Sigmoid colon (tissue), 7 donors: Measurements from ENCODE around the gene MAP2. TPM values are rescaled to one million over a fixed set of nuclear protein-coding genes. Genes with fewer than 3 reads are reported as not detected.

Experiments used
- DNase-seq: peaks from one replicate; pipeline ENCODE4 v3.0.0-alpha.2; 2019
- H3K27ac ChIP-seq, 4 donors: fragments of 200-600 bp; sonication (generic); one replicate each; pipeline ENCODE4 v1.5.1; 2016 to 2019; ENCODE audit warnings: mild to moderate bottlenecking in 1 of 4
- H3K27me3 ChIP-seq, 3 donors: fragments of 200-600 bp; sonication (generic); one replicate each; pipeline ENCODE4 v1.5.1; 2019; ENCODE audit warnings: mild to moderate bottlenecking in 1 of 3
- H3K36me3 ChIP-seq, 4 donors: fragments of 200-600 bp; sonication (generic); one replicate each; pipeline ENCODE4 v1.5.1; 2016 to 2019
- H3K4me1 ChIP-seq, 4 donors: fragments of 200-600 bp; sonication (generic); one replicate each; pipeline ENCODE4 v1.5.1; 2017 to 2019
- H3K4me3 ChIP-seq, 4 donors: fragments of 200-600 bp; sonication (generic); one replicate each; pipeline ENCODE4 v1.5.1; 2017 to 2019; ENCODE audit warnings: mild to moderate bottlenecking in 2 of 4, moderate library complexity in 1 of 4
- H3K9me3 ChIP-seq, 4 donors: fragments of 200-600 bp in 3 of 4; sonication (generic) in 3 of 4; one replicate each; pipeline versions ENCODE4 v1.5.1 to v1.6.1; 2013 to 2019
- EP300 ChIP-seq, 4 donors: sonication (generic); formaldehyde crosslinking; IDR thresholded peaks; one replicate each; pipeline ENCODE4 v1.6.1; 2017; ENCODE audit warnings: antibody characterized with exemption in 4 of 4
- POLR2A ChIP-seq, 2 donors: fragments of 450-650 bp; IDR thresholded peaks; one replicate each; pipeline ENCODE4 v1.6.1; 2016; ENCODE audit warnings: antibody characterized with exemption in 2 of 2, mild to moderate bottlenecking in 2 of 2, moderate library complexity in 2 of 2
- POLR2AphosphoS5 ChIP-seq, 4 donors: sonication (generic); formaldehyde crosslinking; IDR thresholded peaks; one replicate each; pipeline ENCODE4 v1.6.1; 2017; ENCODE audit warnings: antibody characterized with exemption in 4 of 4
- WGBS, 2 donors: extraction: QIAGEN DNeasy Blood & Tissue Kit; methylation state at CpG; one replicate each; pipeline ENCODE4 v1.1.7; 2013; 5-methylcytosine and 5-hydroxymethylcytosine counted together
- intact Hi-C: fragments of 100-400 bp; cut with DNase I; formaldehyde crosslinking; loops from one replicate; pipeline ENCODE4 v1.15.1; 2023
- polyA plus RNA-seq, 3 donors: library from polyadenylated mRNA; stranded (reverse); fragments of 200-250 nt; gene quantifications; one replicate each; pipeline ENCODE4 v1.2.3, GENCODE V29; 2013
- total RNA-seq, 4 donors: library from RNA; depleted of rRNA; stranded (reverse); fragments of >200 nt; gene quantifications; one replicate each; pipeline ENCODE4 v1.1.0, GENCODE V29; 2016
- TF ChIP-seq, protein P1 (sequence below), 4 experiments: fragments of 450-650 bp in 3 of 4; fragments of 200-600 bp in 1 of 4; IDR thresholded peaks; one replicate each; pipeline ENCODE4 v1.5.1; 2016 to 2019; ENCODE audit warnings: antibody characterized with exemption in 4 of 4, mild to moderate bottlenecking in 3 of 4, moderate library complexity in 2 of 4
- donor health status: healthy with polysubstance abuse.
- donor health status: Bipolar disorder and iron deficiency.
- donor health status: healthy.

MAP2 gene
- total and polyA plus RNA-seq, 7 donors, result 0.46 to 21.8 (median 8.4) TPM

GRCh38 chr2:209382775-209383174 is 41.1 kb upstream of the MAP2 start:
- TF ChIP-seq POLR2AphosphoS5 (IDR thresholded peaks at IDR 0.05), result no peak
- no peak for TF ChIP-seq POLR2A (IDR thresholded peaks at IDR 0.05)
- TF ChIP-seq, protein P1, sequence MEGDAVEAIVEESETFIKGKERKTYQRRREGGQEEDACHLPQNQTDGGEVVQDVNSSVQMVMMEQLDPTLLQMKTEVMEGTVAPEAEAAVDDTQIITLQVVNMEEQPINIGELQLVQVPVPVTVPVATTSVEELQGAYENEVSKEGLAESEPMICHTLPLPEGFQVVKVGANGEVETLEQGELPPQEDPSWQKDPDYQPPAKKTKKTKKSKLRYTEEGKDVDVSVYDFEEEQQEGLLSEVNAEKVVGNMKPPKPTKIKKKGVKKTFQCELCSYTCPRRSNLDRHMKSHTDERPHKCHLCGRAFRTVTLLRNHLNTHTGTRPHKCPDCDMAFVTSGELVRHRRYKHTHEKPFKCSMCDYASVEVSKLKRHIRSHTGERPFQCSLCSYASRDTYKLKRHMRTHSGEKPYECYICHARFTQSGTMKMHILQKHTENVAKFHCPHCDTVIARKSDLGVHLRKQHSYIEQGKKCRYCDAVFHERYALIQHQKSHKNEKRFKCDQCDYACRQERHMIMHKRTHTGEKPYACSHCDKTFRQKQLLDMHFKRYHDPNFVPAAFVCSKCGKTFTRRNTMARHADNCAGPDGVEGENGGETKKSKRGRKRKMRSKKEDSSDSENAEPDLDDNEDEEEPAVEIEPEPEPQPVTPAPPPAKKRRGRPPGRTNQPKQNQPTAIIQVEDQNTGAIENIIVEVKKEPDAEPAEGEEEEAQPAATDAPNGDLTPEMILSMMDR (IDR thresholded peaks at IDR 0.05), result no peak
- no peak for TF ChIP-seq EP300 (IDR thresholded peaks at IDR 0.05)
- peaks cover 0 to 3% (median 0%) of the 10 kb centered on the region in 4 donors for H3K9me3 ChIP-seq
- no peak for DNase-seq
- H3K27ac ChIP-seq, result no peak overlapping the region
- no peak overlapping the region for H3K4me3 ChIP-seq
- intact Hi-C loops, result no loop called here
- H3K4me1 ChIP-seq, result no peaks in the 10 kb centered on the region
- no peaks in the 10 kb centered on the region for H3K36me3 ChIP-seq
- H3K27me3 ChIP-seq, result no peaks in the 10 kb centered on the region

DNA sequence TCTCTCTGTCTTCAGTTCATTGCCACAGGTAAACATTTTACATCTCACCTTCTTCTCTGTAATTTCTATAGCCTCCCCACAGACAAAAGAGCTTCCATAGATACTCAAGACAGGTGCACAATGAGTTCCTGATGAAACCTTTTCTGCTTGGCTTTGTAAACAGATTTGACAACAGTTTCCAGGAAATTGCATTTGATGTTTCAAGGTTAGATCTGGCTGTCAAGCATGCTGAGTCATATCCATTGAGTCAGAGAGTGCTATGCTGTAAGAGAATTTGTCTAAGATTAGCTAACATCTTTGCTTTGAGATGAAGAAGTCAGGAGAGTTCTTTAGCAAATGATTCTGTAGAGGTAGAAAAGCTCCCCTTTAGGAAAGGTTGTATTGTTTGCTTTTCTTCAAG is 40.6 kb upstream of the MAP2 start:
- intact Hi-C loops, result no loop called here
- no peak overlapping the region for H3K4me3 ChIP-seq
- peaks cover 0 to 2% (median 0%) of the 10 kb centered on the region in 4 donors for H3K9me3 ChIP-seq
- TF ChIP-seq POLR2A (IDR thresholded peaks at IDR 0.05), result no peak
- no peaks in the 10 kb centered on the region for H3K4me1 ChIP-seq
- H3K27me3 ChIP-seq, result no peaks in the 10 kb centered on the region
- H3K27ac ChIP-seq, result no peak overlapping the region
- H3K36me3 ChIP-seq, result no peaks in the 10 kb centered on the region
- DNase-seq, result no peak

- 96 to 97% methylated on average over 34 of the region's 34 CpGs for WGBS, 2 donors
- Histone ChIP-seq H3K36me3 (no peaks in the 10 kb centered on the region), H3K27ac (no peak overlapping the region), H3K4me3 (no peak overlapping the region), H3K27me3 (no peaks in the 10 kb centered on the region), H3K9me3 (no peaks in the 10 kb centered on the region), H3K4me1 (no peaks in the 10 kb centered on the region)
- TF ChIP-seq POLR2A (IDR thresholded peaks at IDR 0.05), result no peak
- TF ChIP-seq EP300 (IDR thresholded peaks at IDR 0.05), result no peak
- TF ChIP-seq, protein P1 (IDR thresholded peaks at IDR 0.05), result no peak
- TF ChIP-seq POLR2AphosphoS5 (IDR thresholded peaks at IDR 0.05), result no peak
- DNase-seq, result peak; percentile 57
- intact Hi-C loops, result no loop called here
These were observed 36.5 kb upstream of the MAP2 start for GRCh38 chr2:209387389-209387788.

DNA sequence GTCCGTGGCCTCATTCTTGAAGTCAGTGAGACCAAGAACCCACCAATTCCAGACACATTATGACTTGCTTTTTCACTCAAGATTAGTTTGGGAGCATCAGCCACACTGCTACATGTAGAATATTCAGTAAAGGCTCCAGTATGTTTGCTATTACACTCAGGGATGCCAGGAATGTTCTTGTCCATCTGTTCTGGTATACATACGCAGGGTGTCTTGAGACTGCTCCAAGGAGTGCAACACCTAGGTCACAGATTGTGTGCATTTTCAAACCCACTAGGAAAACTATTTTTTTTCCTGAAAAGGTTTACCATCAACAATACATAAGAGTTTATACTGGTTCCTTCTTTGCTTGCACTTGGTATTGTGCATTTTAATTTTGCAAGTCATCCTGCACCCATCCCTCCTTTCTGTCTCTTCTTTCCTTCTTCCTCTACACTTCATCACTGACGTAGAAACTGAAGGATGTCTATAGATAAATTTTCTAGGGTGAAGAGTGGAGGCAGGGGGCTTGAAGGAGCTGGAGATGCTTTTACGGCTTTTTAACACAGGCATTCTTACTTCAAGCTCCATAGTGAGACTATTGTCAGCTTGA is 35.3 kb upstream of the MAP2 start:
- intact Hi-C loops, result no loop called here
- DNase-seq, result no peak
- Histone ChIP-seq H3K27ac (peak overlapping the region in 1 of 4 donors; percentile 53), H3K4me3 (no peak overlapping the region), H3K36me3 (no peaks in the 10 kb centered on the region), H3K4me1 (no peaks in the 10 kb centered on the region), H3K9me3 (no peaks in the 10 kb centered on the region), H3K27me3 (no peaks in the 10 kb centered on the region)
- 72 to 73% methylated on average over 4 of the region's 4 CpGs for WGBS, 2 donors
- no peak for TF ChIP-seq POLR2AphosphoS5 (IDR thresholded peaks at IDR 0.05)
- no peak for TF ChIP-seq POLR2A (IDR thresholded peaks at IDR 0.05)
- TF ChIP-seq, protein P1 (IDR thresholded peaks at IDR 0.05), result no peak
- no peak for TF ChIP-seq EP300 (IDR thresholded peaks at IDR 0.05)

GRCh38 chr2:209389171-209389618 is 34.7 kb upstream of the MAP2 start:
- Histone ChIP-seq H3K27me3 (no peaks in the 10 kb centered on the region), H3K9me3 (no peaks in the 10 kb centered on the region), H3K4me1 (no peaks in the 10 kb centered on the region), H3K4me3 (no peak overlapping the region), H3K36me3 (no peaks in the 10 kb centered on the region), H3K27ac (no peak overlapping the region)
- no peak for DNase-seq
- intact Hi-C loops, result no loop called here
- 40 to 48% methylated on average over 5 of the region's 5 CpGs for WGBS, 2 donors
- TF ChIP-seq POLR2A (IDR thresholded peaks at IDR 0.05) (no peak), POLR2AphosphoS5 (IDR thresholded peaks at IDR 0.05) (no peak), EP300 (IDR thresholded peaks at IDR 0.05) (no peak)
- TF ChIP-seq, protein P1 (IDR thresholded peaks at IDR 0.05), result no peak
